ENCODE measurements around the gene GPR107.

GPR107 gene

DNA sequence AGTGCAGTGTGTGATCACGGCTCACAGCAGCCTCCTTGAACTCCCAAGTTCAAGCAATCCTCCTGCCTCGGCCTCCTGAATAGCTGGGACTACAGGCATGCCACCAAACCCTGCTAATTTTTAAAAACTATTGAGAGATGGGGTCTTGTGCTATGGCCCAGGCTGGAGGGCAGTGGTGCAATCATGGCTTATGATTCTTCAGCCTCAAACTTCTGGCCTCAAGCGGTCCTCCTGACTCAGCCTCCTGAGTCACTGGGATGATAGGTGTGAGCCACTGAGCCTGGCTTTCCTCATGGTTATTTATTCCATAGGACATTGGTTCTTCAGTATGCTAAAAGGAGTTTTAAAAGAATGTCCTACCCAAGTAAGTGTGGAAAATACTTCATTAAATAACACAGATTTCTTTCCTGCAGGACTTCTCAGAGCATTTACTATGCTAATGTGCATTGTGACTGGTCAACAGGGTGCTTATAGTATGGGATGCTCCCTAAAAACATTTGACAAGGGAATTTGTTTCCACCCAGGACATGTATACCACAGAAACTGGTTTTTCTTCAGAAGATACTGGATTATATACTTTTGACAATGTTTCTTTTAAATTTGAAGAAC, 107.3 kb downstream of the GPR107 start:
- DNase-seq (ENCODE audit: low spot score), result no peak

DNA sequence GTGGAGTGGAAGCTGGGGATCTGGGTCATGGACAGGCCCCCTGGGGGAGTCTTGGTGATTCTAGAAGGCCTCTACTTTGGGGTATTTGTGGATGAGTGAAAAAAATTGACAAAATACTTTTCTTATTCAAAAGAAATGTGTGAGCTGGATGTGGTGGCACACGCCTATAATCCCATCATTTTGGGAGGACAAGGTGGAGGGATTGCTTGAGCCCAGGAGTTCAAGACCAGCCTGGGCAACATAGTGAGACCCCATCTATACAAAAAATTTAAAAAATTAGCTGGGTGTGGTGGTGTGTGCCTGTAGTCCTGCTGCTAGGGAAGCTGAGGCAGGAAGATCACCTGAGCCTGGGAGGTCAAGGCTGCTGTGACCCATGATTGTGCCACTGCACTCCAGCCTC, 111.9 kb downstream of the GPR107 start:
- DNase-seq (ENCODE audit: low spot score), result no peak

DNA sequence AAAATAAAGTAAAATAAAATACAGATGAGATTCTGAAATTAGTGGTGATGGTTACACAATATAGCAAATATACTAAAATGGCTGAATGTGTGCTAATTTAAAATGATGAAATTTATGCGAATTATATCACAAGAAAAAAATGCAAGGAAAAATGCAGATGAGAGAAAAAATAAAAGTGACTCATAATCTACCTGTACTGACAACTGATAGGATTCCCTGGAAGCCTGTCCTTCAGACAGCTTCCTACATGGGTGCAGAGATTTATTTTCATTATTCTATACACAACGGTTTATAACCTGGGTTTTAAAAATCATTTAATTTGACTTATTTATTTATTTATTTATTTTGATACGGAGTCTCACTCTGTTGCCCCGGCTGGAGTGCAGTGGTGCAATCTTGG, 112.7 kb downstream of the GPR107 start:
- DNase-seq (ENCODE audit: low spot score), result no peak

DNA sequence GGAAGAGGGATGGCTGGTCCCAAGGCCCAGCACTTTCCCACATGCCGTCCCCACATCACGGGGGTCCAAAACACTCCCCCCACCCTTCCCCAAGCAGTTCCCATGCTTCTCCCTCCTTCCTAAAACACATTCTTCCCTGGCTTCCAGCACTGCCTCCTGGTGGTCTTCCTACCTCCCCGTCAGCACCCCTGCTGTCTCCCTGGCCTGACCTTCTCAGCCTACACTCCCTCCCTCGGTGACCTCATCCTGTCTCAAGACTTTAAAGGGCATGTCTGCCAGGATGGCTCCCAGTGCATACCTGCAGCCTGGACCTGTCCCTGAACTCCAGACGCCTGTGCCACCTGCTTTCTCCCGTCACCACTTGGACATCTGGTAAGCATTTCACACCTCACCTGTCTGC, 114.2 kb downstream of the GPR107 start:
- DNase-seq (ENCODE audit: low spot score), result peak; percentile 1

DNA sequence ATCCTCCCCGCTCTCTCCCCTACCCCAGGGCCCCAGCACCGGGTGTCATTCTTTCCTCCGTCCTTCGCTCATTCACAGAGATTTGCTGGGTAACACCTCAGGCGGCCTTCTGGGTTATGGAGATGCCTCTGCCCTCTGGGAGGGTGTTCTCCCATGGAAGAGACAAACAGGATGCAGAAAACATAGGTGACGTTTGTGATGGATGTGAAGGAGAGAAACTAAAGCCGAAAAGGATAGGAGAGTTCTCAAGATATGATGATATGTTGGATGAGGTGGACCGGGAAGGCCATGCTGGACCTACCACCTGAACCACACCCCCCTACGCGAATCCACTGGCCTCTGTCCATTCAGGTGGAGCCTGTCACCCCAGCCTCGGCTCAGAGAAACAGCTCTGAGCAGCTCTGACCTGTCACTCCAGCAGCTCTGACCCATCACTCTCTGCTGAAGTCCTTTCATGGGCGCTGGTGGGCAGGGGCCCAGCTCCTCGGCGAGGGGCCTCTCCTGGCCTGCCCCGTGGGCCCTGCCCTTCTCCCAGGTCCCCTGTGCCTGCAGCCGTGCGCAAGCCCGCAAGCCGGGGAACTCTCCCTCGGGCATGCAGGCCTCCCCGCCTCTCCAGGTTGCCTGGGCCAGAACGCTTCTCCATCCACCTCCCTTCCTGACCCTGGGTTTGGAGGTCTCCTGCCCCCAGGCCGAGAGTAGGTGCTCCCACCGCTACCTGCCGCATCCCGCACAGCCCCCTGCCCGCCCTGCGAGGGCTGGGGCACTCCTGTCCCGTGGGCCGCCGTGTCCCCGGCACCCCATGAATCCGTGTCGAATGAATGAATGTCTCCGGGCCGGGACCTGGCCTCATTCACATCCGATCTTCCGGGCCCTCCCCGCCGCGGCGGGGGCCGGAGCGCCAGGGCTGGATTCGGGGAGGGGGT, 117.8 kb downstream of the GPR107 start:
- DNase-seq (ENCODE audit: low spot score), result no peak

DNA sequence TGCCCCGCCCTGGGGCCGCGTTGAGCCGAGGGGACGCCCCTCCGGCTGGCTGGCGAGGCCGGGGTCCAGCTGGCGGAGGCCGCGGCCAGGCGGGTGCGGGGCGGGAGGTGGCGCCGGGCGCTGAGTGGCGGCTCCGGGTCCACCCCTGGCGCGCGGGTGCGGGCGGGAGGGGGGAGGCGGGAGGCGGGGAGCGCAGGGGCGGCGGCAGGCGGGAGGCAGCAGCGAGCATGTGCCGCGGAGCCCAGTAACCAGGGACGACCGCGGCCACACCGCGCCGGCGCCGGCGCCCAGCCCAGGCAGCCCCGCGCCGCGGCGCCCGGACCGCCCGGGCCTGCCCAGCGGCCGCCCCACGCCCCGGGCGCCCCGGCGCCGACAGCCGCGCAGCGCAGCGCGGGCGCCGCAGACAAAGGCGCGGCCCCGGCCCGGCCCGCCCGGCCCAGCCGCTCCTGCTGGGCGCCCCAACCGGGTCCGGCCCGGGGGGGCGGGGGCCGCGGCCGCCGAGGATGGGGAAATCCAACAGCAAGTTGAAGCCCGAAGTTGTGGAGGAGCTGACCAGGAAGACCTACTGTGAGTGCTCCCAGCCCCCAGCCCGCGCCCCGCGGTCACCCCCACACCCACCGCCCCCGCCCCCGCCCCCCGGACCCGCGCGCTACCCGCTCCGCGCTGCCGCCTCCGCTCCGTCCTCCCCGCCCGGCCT, 118.6 kb downstream of the GPR107 start, which contains the start of gene NCS1:
NCS1 (plus strand) TSS at position 244 of the 697 bp plus-strand sequence; CDS start at position 504, 260 bp downstream.
- DNase-seq (ENCODE audit: low spot score), result peak; percentile 85

DNA sequence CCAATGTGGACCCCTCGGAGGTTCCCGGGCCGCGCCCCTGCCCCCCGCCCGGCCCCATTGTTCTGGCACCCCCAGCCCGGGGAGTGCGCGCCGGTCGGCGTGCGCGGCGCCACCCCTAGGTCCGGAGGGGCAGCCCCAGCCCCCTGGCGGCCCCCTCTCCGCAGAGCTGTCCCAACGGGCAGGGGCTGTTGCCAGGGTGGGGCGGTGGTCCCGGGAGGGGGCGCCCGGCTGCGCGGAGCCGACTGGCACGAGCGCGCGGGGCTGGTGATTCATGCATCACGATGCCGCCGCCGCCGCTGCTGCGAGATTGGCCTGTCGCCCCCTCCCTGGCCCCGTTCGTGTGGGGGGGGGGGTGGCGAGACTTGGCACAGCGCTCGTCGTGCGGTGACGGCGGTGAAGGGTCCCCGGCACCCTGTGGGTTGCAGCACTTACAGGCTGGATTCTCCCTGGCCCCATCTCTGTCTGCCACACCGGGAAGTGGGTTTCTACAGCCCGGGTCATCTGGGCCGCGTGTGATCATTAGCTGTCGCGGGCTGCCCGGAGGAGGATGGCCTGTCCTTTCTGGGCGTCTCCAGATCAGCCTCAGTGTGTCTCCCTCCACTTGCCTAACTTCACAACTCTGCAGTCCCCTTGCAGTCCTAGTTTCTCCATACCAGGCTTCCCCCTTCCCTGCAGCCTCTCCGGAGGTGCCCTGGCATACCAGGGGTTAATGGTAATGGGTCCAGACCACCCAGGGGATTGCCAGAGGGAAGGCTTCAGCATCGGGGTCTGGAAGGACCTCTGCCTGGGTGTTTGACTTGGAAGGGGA, 119.4 kb downstream of the GPR107 start:
- no peak for DNase-seq (ENCODE audit: low spot score)

DNA sequence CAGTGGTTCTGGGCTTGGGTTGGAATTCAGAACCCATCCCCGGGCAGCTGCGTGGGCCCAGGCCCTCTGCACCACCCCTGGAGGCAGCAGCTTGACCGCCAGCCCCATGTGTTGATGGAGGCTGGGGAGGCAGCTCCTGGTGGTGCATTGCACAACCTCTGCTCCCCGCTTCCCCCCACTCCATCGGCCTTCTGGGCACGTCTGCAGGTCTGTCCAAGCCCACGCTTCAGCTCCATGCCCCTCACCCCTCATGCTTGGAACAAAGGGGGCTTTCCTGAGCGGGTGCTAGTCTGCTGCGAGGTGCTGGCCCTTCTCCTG, 119.9 kb downstream of the GPR107 start:
- no peak for DNase-seq (ENCODE audit: low spot score)

DNA sequence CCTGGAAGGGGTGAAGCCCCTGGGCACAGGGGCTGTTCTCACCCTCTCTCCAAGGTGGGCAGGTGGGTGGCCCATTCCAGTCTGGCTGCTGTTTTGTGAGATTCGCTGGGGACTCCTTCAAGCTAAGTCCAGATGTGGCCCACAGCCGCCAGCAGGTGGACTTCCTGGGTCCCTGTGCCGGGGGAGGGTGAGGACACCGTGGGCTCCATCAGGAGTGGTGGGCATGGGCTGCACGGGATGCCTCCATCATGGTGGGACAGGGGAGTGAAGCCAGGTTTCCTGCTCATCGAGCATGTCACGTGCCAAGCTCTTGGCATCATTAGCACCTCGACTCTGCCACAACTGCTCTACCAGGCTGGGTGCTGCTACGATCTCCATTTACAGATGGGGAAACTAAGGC, 120.3 kb downstream of the GPR107 start:
- DNase-seq (ENCODE audit: low spot score), result no peak

DNA sequence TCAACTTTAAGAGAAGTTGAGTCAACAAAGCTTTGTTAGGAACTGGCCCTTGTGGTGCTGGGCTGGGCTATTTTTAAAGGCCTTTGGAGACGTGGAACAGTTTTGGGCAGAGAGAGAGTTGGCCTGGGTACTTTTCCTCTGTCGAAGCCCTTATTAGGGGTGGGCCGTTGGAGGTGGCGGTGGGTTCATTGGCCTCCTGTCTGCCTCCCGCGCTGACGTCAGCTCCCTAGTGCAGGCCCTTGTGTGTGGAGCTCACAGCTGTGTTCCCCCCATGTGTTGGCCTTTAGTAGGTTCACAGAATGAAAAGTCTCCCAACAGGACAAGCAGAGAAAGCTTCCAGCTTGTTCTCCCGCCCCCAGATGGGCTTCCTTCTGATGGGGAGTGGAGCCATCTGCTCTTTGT, 121.2 kb downstream of the GPR107 start:
- DNase-seq (ENCODE audit: low spot score), result no peak

DNA sequence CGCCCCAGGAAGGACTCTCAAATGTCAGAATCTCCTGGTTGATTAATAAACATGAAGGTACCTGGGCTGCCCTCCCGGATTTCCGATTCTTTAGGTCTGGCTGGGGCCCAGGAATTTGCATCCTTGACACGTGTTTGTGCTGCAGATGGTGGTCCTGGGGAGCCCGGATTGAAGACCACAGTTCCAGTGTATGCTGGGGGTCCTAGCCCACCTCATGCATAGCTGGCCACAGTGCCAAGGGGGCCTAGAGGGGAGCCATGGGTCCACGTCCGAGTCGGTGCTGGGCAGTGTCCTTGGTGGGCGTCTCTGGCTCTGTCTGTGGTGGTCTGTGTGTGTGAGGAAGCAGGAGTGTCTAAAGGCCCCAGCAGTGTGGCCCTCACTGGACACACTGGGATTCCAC, 121.6 kb downstream of the GPR107 start:
- DNase-seq (ENCODE audit: low spot score), result no peak

DNA sequence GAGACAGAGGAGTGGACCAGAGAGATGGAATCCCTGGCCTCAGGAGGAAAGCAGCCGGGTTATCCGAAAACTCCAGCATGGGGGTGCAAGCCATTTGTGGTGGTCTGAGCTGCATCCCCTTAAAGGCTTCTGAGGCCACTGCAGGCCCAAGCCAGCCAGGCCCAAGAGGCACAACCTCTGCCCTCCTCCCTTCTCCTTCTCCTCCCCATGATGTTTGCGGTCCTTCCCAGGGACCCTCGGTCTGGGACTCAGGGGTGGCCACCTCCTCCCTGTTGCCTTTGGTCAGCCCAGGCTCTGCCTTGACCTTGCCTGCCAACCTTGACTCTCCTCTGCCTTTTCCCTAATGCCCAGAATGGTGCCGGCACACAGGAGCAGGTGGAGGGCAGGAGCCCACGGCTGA, 123.1 kb downstream of the GPR107 start:
- no peak for DNase-seq (ENCODE audit: low spot score)

DNA sequence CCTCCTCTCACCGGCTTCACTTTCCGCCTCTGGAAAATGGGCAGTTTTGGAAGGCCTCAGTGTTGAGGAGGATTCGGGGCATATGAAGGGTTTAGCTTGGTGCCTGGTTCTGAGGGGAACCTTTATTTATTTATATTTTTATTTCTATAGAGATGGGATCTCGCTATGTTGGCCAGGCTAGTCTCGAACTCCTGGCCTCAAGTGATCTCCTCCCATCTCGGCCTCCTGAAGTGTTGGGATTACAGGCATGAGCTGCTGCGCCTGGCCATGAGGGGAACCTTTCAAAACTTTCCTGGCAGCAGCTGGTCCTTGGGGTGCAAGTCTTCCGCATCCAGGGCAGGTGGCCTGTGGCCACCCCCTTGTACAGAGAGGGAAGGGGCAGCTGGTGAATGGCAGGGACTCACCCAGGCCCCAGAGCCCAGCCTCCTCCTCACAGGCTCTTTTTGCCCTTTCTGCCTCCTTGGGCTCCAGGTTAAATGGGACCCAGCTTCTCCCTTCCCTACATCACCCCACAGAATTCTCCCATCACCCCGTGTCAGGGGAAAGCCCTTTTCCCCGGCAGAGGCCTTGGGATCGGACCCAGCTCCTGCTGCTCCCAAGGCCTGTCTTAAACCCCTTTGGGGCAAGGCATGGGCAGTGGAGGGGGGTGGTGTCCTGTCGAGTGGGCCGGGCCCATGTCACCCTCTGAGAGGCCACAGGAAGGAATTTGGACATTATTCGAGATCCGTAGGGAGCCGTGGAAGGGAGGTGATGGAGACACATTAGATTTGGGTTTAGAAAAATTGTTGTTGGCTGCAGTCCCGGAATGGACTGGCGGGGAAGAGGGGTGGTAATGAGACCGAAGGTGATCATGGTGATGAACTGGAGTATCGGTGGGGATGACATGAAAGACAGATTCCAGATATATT, 124.4 kb downstream of the GPR107 start:
- no peak for DNase-seq (ENCODE audit: low spot score)

DNA sequence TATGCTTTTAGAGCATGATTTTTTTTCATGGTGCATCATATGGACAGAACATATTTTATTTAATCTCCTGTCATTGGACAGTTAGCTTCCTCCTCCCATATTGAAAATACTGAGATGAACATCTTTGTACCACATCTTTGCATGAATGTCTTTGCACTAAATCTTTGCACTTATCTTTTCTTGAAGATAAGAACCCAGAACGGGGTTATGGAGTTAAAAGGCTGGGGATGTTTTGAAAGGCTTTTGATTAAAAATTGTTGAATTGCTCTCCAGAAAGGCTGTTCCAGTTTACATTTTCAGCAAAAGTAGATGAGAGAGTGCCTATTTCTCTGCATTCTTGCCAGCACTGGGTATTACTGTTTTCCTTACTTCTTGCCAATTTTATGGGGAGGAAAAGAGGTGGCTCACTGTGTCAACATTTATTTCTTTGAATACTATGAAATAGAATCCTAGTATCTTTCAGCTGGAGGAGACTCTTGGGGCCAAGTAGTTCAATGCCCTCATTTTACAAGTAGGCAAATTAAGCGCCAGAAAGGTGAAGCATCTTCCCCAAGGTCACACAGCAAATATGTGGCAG, 125.7 kb downstream of the GPR107 start:
- no peak for DNase-seq (ENCODE audit: low spot score)

DNA sequence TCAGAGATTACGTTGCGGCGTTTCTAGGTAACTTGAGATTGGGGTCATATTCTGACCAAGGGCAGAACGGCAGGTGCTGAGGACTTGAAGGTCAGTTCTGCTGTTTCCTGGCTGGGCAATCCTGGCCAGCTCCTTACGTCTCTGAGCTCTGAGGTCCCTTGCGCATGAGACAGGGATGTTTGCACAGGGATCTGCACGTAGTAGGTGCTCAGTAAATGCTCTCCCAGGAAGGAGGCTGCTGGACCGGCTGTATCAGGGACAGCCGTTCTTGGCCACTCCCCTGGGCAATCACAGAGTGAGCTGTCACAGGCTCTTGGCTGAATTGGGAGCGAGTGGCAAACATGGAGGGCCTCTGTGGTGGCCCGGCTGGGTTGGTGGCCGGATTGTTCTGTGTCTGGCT, 126.8 kb downstream of the GPR107 start:
- no peak for DNase-seq (ENCODE audit: low spot score)

DNA sequence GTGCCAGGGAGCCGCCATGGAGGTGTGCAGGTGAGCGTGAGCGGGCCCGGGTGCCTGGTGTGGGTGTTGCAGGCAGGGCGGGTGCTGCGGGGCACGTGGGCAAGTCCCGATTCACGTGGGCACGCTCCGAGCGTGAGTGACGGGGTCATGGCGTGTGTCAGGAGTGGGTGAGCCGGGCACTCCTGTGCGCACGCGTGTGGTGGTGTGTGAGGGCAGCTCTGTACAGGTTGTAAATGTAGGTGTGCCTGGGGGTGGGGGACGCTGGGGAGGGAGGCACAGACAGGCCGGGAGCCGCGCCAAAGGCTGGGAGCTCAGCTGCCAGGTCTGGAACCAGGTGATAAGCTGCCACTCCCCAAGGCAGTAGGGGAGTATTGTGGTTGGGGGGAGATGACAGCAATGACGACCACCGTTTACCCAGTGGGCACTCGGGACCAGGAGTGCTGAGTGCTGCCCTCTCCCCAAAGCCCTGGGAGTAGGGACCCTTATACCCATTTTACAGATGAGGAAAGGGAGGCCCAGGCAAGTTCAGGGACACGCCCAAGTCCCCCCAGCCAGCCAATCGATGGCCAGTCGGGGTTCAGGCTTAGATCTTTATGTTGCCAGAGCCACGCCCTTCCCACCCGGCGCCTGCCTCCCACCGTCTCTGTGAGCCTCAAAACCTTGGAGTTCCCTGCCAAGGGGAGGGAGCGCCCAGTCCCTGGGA, 128.1 kb downstream of the GPR107 start:
- no peak for DNase-seq (ENCODE audit: low spot score)

DNA sequence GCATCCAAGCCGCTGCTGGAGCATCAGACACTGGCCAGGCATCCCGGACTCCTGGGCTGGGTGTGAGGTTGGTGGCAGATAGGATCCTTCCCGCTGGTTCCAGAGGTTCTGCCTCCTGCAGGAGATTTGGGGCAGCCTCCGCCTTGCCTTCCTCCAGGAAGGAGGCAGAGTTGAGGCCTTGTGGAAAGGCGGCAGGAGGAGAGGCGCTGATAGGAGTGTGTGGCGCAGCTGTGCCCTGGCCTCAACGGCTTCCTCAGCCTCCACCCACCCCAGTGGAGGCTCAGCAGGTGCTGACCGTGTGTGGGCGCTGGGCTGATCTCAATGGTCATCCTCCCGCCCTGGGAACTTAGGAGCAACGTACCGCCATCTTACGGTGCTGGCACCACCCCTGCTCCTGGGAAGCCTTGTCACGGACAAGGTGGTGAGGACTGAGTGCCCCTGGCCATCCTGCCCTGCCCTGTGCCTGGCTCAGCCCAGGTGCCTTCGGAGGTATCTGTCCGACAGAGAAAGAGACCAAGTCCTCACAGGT, 128.7 kb downstream of the GPR107 start:
- no peak for DNase-seq (ENCODE audit: low spot score)

DNA sequence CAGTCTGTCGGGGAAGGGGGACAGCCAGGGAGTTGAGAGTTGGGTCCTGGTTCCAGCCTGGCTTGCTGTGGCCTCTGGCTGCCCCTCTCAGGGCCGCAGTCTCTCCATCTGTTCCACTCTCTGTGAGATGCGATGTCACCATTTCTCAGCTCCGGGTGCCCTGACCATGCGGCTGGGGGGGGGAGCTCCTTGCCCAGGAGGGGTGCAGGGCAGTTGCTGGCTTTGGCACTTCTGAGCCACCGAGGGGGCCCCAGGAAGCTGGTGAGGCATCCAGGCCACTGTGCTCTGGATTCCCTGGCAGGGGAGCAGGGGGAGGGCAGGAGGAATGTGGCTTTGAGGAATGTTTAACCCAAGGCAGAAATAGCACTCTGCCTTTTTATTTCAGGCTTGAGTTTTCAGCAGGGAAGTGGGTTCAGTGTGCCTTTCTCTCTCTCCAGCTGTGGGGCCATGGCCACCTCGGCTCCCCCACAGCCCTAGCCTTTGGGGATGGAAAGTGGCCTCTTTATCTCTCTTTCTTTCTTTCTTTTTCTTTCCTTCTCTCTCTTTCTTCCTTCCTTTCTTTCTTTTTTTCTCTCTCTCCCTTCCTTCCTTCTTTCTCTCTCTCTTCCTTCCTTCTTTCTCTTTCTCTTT, 129.5 kb downstream of the GPR107 start:
- DNase-seq (ENCODE audit: low spot score), result no peak

DNA sequence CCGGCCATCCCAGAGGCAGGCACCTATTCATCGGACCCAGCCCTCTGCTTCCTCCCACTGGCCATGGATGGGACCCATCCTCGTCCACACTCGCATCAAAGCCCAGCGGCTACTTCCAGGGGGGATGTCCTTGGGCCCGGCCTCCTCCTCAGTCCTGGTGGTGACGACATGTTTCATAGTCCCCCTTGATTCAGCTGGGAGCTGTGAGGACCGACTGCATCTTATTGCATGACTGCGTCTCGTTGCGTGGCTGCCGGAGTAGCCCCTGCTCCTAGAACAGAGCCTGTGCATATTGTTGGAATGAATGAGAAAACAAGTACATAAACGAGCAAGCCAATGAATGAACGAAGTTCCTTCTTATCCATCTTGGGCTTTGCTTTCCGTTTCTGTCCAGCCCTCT, 131.3 kb downstream of the GPR107 start:
- DNase-seq (ENCODE audit: low spot score), result no peak

Data from Ammon's horn (tissue), 1 donor.